ENCODE results near the gene SLC6A13.

- TF ChIP-seq MXI1 (conservative IDR thresholded peaks at IDR 0.05; ENCODE audit: poor library complexity, severe bottlenecking) = no peak
- no peak for TF ChIP-seq CTCF (IDR thresholded peaks at IDR 0.05; ENCODE audit: poor library complexity, severe bottlenecking)
- no peak for TF ChIP-seq POLR2AphosphoS5 (IDR thresholded peaks at IDR 0.05)
- no peak for TF ChIP-seq SMC3 (conservative IDR thresholded peaks at IDR 0.05; ENCODE audit: poor library complexity)
- TF ChIP-seq TAF1 (IDR thresholded peaks at IDR 0.05; ENCODE audit: low read depth) = no peak
- TF ChIP-seq EP300 (conservative IDR thresholded peaks at IDR 0.05; ENCODE audit: poor library complexity, severe bottlenecking) = no peak
Measured at GRCh38 chr12:230925-231671, 31.5 kb downstream of the SLC6A13 start.

All from neural cell (in vitro differentiated cells).